CD14-positive monocyte (primary cell): ENCODE results near the gene GRK5. TPM values are rescaled to one million over a fixed set of nuclear protein-coding genes. Genes with fewer than 3 reads are reported as not detected.

Experiments used
- DNase-seq, 3 donors: peaks; one replicate each; pipeline ENCODE4 v3.0.0-alpha.2; 2011 to 2022
- H2AFZ ChIP-seq: 2 replicates; pipeline ENCODE4 v1.6.0; 2012; ENCODE audit warnings: mild to moderate bottlenecking, low read depth, low read length, inconsistent platforms; ENCODE audit not compliant: insufficient read depth, poor library complexity, severe bottlenecking
- H3K27ac ChIP-seq, 2 donors: 1 replicate in 1 of 2; 2 replicates in 1 of 2; pipeline ENCODE4 v1.5.1; 2012 to 2013; ENCODE audit warnings: low read length in 2 of 2, control low read depth in 1 of 2, inconsistent platforms in 1 of 2, low read depth in 1 of 2, mild to moderate bottlenecking in 1 of 2
- H3K27me3 ChIP-seq, 2 donors: one replicate each; pipeline versions ENCODE4 v1.6.0 to v1.6.1; 2011 to 2013; ENCODE audit warnings: low read length in 2 of 2; ENCODE audit not compliant: control insufficient read depth in 2 of 2, insufficient read depth in 2 of 2
- H3K36me3 ChIP-seq, 2 donors: replicated peaks in 1 of 2; 1 replicate in 1 of 2; 2 replicates in 1 of 2; pipeline versions ENCODE4 v1.5.1 to v1.6.1; 2012 to 2013; ENCODE audit warnings: low read length in 2 of 2, control low read depth in 1 of 2, inconsistent platforms in 1 of 2, mild to moderate bottlenecking in 1 of 2; ENCODE audit not compliant: insufficient read depth in 2 of 2, control insufficient read depth in 1 of 2
- H3K4me1 ChIP-seq, 2 donors: 1 replicate in 1 of 2; 2 replicates in 1 of 2; pipeline versions ENCODE4 v1.5.1 to v1.6.1; 2012 to 2013; ENCODE audit warnings: low read length in 2 of 2, control low read depth in 1 of 2, inconsistent platforms in 1 of 2, mild to moderate bottlenecking in 1 of 2, moderate library complexity in 1 of 2; ENCODE audit not compliant: insufficient read depth in 2 of 2, control insufficient read depth in 1 of 2
- H3K4me2 ChIP-seq: replicated peaks from 2 replicates; pipeline ENCODE3; 2012; ENCODE audit warnings: low read length, moderate library complexity, mild to moderate bottlenecking; ENCODE audit not compliant: poor library complexity, severe bottlenecking; ENCODE audit errors: extremely low read depth
- H3K4me3 ChIP-seq, 3 experiments: fragments of 200-600 bp in 1 of 3; sonication (generic) in 1 of 3; replicated peaks in 1 of 3; 1 replicate in 2 of 3; 2 replicates in 1 of 3; pipeline ENCODE4 v1.5.1; 2011 to 2013; ENCODE audit warnings: low read length in 3 of 3, mild to moderate bottlenecking in 3 of 3, control low read depth in 2 of 3, low read depth in 2 of 3, inconsistent platforms in 1 of 3, moderate library complexity in 1 of 3
- H3K79me2 ChIP-seq: 2 replicates; pipeline ENCODE4 v1.6.0; 2012; ENCODE audit warnings: mild to moderate bottlenecking, control low read depth, inconsistent platforms, low read length, moderate library complexity; ENCODE audit not compliant: insufficient read depth
- H3K9ac ChIP-seq: 2 replicates; pipeline ENCODE4 v1.6.0; 2017; ENCODE audit warnings: low read length, mild to moderate bottlenecking; ENCODE audit not compliant: insufficient read depth, poor library complexity, severe bottlenecking
- H3K9me3 ChIP-seq, 2 donors: replicated peaks in 1 of 2; 1 replicate in 1 of 2; 2 replicates in 1 of 2; pipeline versions ENCODE4 v1.5.1 to v1.6.1; 2012 to 2013; ENCODE audit warnings: low read length in 2 of 2, control low read depth in 1 of 2; ENCODE audit not compliant: control insufficient read depth in 1 of 2, insufficient read depth in 1 of 2
- H4K20me1 ChIP-seq: 2 replicates; pipeline ENCODE4 v1.6.0; 2012; ENCODE audit warnings: mild to moderate bottlenecking, low read length, control low read depth, moderate library complexity; ENCODE audit not compliant: insufficient read depth
- H3K27ac Mint-ChIP-seq, 7 donors: one replicate each; pipeline ENCODE4 v1.8.0; 2020; ENCODE audit warnings: mild to moderate bottlenecking in 7 of 7, mixed read lengths in 7 of 7, moderate library complexity in 6 of 7, inconsistent platforms in 2 of 7
- H3K27me3 Mint-ChIP-seq, 3 donors: one replicate each; pipeline ENCODE4 v1.8.0; 2021 to 2022; ENCODE audit warnings: low read depth in 3 of 3, mild to moderate bottlenecking in 3 of 3, mixed read lengths in 3 of 3, moderate library complexity in 3 of 3, inconsistent platforms in 1 of 3
- H3K36me3 Mint-ChIP-seq, 2 donors: one replicate each; pipeline ENCODE4 v1.8.0; 2020; ENCODE audit warnings: mixed read lengths in 2 of 2, inconsistent platforms in 1 of 2, mild to moderate bottlenecking in 1 of 2
- H3K4me1 Mint-ChIP-seq: one replicate; pipeline ENCODE4 v1.8.0; 2020; ENCODE audit warnings: mild to moderate bottlenecking, mixed read lengths
- H3K4me3 Mint-ChIP-seq, 2 donors: one replicate each; pipeline ENCODE4 v1.8.0; 2020; ENCODE audit warnings: mild to moderate bottlenecking in 2 of 2, mixed read lengths in 2 of 2, moderate library complexity in 1 of 2
- H3K9me3 Mint-ChIP-seq, 7 donors: one replicate each; pipeline ENCODE4 v1.8.0; 2020 to 2022; ENCODE audit warnings: mixed read lengths in 7 of 7, mild to moderate bottlenecking in 6 of 7, moderate library complexity in 6 of 7, inconsistent platforms in 2 of 7
- WGBS: methylation state at CpG from one replicate; pipeline ENCODE4 v1.1.5; 2013; ENCODE audit warnings: missing lambda C conversion rate; ENCODE audit not compliant: insufficient coverage; 5-methylcytosine and 5-hydroxymethylcytosine counted together
- intact Hi-C, 2 donors: fragments of 100-400 bp; cut with micrococcal nuclease; formaldehyde crosslinking; loops; one replicate each; pipeline versions ENCODE4 v1.15.0 to v1.15.1; 2023
- polyA plus RNA-seq, 3 donors: library from polyadenylated mRNA; depleted of rRNA in 1 of 3; unstranded in 2 of 3; stranded (reverse) in 1 of 3; fragments of 300-500 nt in 2 of 3; fragments of >200 nt in 1 of 3; fragmentation: Illumina TruSeq in 2 of 3; gene quantifications; 1 replicate in 2 of 3; 2 replicates in 1 of 3; pipeline ENCODE4 v1.2.3, GENCODE V29; 2012 to 2021
- TF ChIP-seq, protein P1 (sequence below): fragments of 200-600 bp; IDR thresholded peaks from one replicate; pipeline ENCODE4 v1.8.0; 2022; ENCODE audit warnings: antibody characterized with exemption, mild to moderate bottlenecking

The GRK5 gene
- polyA plus RNA-seq, 3 donors = 1.2 to 6.5 (median 2.8) TPM

GRCh38 chr10:119272736-119273135, 65.4 kb downstream of the GRK5 start:
- Histone ChIP-seq H4K20me1 (no peaks in the 10 kb centered on the region), H3K4me1 (peaks cover 24 to 28% of the 10 kb centered on the region in 2 donors), H3K79me2 (no peaks in the 10 kb centered on the region), H3K27ac (no peak overlapping the region), H3K9ac (no peak overlapping the region), H3K36me3 (no peaks in the 10 kb centered on the region), H2AFZ (no peak overlapping the region), H3K9me3 (no peaks in the 10 kb centered on the region), H3K4me2 (no peak overlapping the region), H3K27me3 (no peaks in the 10 kb centered on the region), H3K4me3 (no peak overlapping the region)
- Mint-ChIP-seq H3K27ac (peak overlapping the region; percentile 28 to 99 (median 98)), H3K27me3 (peaks cover 0 to 10% (median 8%) of the 10 kb centered on the region in 3 donors), H3K36me3 (peaks cover 4 to 11% of the 10 kb centered on the region in 2 donors), H3K4me3 (no peak overlapping the region), H3K9me3 (peaks cover 0 to 3% (median 0%) of the 10 kb centered on the region in 7 donors), H3K4me1 (peaks cover 40% of the 10 kb centered on the region)
- TF ChIP-seq, protein P1, sequence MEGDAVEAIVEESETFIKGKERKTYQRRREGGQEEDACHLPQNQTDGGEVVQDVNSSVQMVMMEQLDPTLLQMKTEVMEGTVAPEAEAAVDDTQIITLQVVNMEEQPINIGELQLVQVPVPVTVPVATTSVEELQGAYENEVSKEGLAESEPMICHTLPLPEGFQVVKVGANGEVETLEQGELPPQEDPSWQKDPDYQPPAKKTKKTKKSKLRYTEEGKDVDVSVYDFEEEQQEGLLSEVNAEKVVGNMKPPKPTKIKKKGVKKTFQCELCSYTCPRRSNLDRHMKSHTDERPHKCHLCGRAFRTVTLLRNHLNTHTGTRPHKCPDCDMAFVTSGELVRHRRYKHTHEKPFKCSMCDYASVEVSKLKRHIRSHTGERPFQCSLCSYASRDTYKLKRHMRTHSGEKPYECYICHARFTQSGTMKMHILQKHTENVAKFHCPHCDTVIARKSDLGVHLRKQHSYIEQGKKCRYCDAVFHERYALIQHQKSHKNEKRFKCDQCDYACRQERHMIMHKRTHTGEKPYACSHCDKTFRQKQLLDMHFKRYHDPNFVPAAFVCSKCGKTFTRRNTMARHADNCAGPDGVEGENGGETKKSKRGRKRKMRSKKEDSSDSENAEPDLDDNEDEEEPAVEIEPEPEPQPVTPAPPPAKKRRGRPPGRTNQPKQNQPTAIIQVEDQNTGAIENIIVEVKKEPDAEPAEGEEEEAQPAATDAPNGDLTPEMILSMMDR = no peak
- 100% methylated on average over 6 of the region's 9 CpGs for WGBS
- intact Hi-C loops = loop anchor here (5.0 kb wide), 4 partner anchors 35 to 190 kb away; partner anchors contain the start of gene EIF3A (in 1 of the 2)
- DNase-seq = no peak

GRCh38 chr10:119273413-119273812, 66.0 kb downstream of the GRK5 start:
- Mint-ChIP-seq H3K27me3 (peaks cover 0 to 10% (median 8%) of the 10 kb centered on the region in 3 donors), H3K9me3 (peaks cover 0 to 3% (median 0%) of the 10 kb centered on the region in 7 donors), H3K36me3 (peaks cover 2 to 9% of the 10 kb centered on the region in 2 donors), H3K4me1 (peaks cover 40% of the 10 kb centered on the region), H3K27ac (peak overlapping the region in 2 of 7 donors; percentile 59 to 99), H3K4me3 (no peak overlapping the region)
- Histone ChIP-seq H3K27ac (no peak overlapping the region), H3K27me3 (no peaks in the 10 kb centered on the region), H4K20me1 (no peaks in the 10 kb centered on the region), H3K4me1 (peaks cover 24 to 28% of the 10 kb centered on the region in 2 donors), H3K9ac (no peak overlapping the region), H3K9me3 (no peaks in the 10 kb centered on the region), H3K79me2 (no peaks in the 10 kb centered on the region), H3K4me3 (no peak overlapping the region), H2AFZ (no peak overlapping the region), H3K36me3 (no peaks in the 10 kb centered on the region), H3K4me2 (no peak overlapping the region)
- intact Hi-C loops = loop anchor here (5.0 kb wide), 4 partner anchors 34 to 191 kb away; partner anchors contain the start of gene EIF3A (in 1 of the 2)
- no CpG with 5 or more reads among the region's 8 CpGs for WGBS
- no peak for DNase-seq
- TF ChIP-seq, protein P1 = no peak
